Ishikawa (cell line): ENCODE measurements around the gene NR3C1.

ENCODE experiments used
- CEBPB ChIP-seq: IDR thresholded peaks from 2 replicates; pipeline ENCODE4 v1.6.1; 2012
- CREB1 ChIP-seq: IDR thresholded peaks from 2 replicates; pipeline ENCODE4 v1.6.1; 2012; ENCODE audit warnings: low read depth
- EGR1 ChIP-seq: IDR thresholded peaks from 2 replicates; pipeline ENCODE4 v1.6.1; 2012
- EP300 ChIP-seq: IDR thresholded peaks from 2 replicates; pipeline ENCODE4 v1.6.1; 2012; ENCODE audit warnings: borderline replicate concordance
- FOXM1 ChIP-seq: IDR thresholded peaks from 2 replicates; pipeline ENCODE4 v1.6.1; 2012; ENCODE audit warnings: low read depth, borderline replicate concordance
- NFIC ChIP-seq: IDR thresholded peaks from 2 replicates; pipeline ENCODE4 v1.6.1; 2012
- RAD21 ChIP-seq: IDR thresholded peaks from 2 replicates; pipeline ENCODE4 v1.6.1; 2012; ENCODE audit warnings: low read depth
- TAF1 ChIP-seq: IDR thresholded peaks from 2 replicates; pipeline ENCODE4 v1.6.1; 2012; ENCODE audit warnings: low read depth, mild to moderate bottlenecking
- TCF12 ChIP-seq: IDR thresholded peaks from 2 replicates; pipeline ENCODE4 v1.6.1; 2012; ENCODE audit warnings: low read depth
- TEAD4 ChIP-seq: IDR thresholded peaks from 2 replicates; pipeline ENCODE4 v1.6.1; 2012
- YY1 ChIP-seq: IDR thresholded peaks from 2 replicates; pipeline ENCODE4 v1.6.1; 2012; ENCODE audit warnings: low read depth
- ZBTB7A ChIP-seq: IDR thresholded peaks from 2 replicates; pipeline ENCODE4 v1.6.1; 2012; ENCODE audit warnings: low read depth
- TF ChIP-seq, protein P1 (sequence below): IDR thresholded peaks from 2 replicates; pipeline ENCODE4 v1.6.1; 2012
- TF ChIP-seq, protein P2 (sequence below): IDR thresholded peaks from 2 replicates; pipeline ENCODE4 v1.6.1; 2012; ENCODE audit warnings: low read depth, mild to moderate bottlenecking
- TF ChIP-seq, protein P3 (sequence below): IDR thresholded peaks from 2 replicates; pipeline ENCODE4 v1.6.1; 2012

The NR3C1 gene

DNA sequence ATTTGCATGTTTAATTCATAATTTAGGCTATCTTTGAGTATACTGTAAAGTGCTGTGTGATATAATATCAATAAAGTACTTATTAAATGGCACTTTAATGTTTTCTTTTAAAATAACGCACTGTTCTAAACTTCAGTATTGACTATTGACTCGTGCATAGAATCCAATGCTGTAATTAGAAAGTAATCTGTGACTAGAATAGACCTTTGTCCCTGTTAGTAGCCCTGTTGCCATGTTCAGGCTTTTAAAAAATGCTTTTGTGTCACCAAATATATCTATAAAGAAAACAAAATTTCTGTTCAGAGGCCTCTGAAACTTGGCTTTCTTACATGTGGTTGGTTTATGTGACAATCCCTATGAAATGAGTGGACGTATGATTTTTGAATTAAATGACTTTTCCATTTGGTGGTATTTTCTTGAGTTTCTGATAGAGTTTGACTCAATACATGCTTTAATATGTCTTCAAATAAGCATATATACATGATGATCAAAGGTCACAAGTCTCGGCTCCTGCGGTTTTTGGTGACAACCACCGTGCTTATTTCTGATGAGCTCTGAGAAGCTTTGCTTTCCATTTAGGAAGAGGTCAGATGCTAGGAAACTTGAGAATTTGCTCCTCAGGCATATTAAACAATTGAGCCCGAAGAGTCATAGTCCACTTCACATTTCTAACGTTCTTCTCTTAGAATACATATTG lies 174.7 kb downstream of the NR3C1 start:
- no peak for TF ChIP-seq RAD21
- no peak for TF ChIP-seq FOXM1
- no peak for TF ChIP-seq CREB1
- TF ChIP-seq, protein P1, sequence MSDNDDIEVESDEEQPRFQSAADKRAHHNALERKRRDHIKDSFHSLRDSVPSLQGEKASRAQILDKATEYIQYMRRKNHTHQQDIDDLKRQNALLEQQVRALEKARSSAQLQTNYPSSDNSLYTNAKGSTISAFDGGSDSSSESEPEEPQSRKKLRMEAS, result no peak
- TF ChIP-seq, protein P2, sequence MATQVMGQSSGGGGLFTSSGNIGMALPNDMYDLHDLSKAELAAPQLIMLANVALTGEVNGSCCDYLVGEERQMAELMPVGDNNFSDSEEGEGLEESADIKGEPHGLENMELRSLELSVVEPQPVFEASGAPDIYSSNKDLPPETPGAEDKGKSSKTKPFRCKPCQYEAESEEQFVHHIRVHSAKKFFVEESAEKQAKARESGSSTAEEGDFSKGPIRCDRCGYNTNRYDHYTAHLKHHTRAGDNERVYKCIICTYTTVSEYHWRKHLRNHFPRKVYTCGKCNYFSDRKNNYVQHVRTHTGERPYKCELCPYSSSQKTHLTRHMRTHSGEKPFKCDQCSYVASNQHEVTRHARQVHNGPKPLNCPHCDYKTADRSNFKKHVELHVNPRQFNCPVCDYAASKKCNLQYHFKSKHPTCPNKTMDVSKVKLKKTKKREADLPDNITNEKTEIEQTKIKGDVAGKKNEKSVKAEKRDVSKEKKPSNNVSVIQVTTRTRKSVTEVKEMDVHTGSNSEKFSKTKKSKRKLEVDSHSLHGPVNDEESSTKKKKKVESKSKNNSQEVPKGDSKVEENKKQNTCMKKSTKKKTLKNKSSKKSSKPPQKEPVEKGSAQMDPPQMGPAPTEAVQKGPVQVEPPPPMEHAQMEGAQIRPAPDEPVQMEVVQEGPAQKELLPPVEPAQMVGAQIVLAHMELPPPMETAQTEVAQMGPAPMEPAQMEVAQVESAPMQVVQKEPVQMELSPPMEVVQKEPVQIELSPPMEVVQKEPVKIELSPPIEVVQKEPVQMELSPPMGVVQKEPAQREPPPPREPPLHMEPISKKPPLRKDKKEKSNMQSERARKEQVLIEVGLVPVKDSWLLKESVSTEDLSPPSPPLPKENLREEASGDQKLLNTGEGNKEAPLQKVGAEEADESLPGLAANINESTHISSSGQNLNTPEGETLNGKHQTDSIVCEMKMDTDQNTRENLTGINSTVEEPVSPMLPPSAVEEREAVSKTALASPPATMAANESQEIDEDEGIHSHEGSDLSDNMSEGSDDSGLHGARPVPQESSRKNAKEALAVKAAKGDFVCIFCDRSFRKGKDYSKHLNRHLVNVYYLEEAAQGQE, result no peak
- no peak for TF ChIP-seq NFIC
- TF ChIP-seq TEAD4, result no peak
- no peak for TF ChIP-seq CEBPB
- no peak for TF ChIP-seq TCF12
- TF ChIP-seq EGR1, result no peak
- no peak for TF ChIP-seq ZBTB7A
- no peak for TF ChIP-seq EP300
- TF ChIP-seq TAF1, result no peak
- TF ChIP-seq, protein P3, sequence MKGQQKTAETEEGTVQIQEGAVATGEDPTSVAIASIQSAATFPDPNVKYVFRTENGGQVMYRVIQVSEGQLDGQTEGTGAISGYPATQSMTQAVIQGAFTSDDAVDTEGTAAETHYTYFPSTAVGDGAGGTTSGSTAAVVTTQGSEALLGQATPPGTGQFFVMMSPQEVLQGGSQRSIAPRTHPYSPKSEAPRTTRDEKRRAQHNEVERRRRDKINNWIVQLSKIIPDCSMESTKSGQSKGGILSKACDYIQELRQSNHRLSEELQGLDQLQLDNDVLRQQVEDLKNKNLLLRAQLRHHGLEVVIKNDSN, result no peak
- TF ChIP-seq YY1, result no peak
